Astrocyte (in vitro differentiated cells and primary cell): ENCODE measurements around the gene A1BG.

Experiments used
- EZH2 ChIP-seq: IDR thresholded peaks from 2 replicates; pipeline ENCODE4 v1.6.1; 2012; ENCODE audit warnings: mild to moderate bottlenecking, low read length, inconsistent platforms; ENCODE audit not compliant: insufficient read depth
- TF ChIP-seq, protein P1 (sequence below): IDR thresholded peaks from 2 replicates; pipeline ENCODE4 v1.5.1; 2011; ENCODE audit warnings: low read depth, mild to moderate bottlenecking, inconsistent platforms, low read length, moderate library complexity; ENCODE audit not compliant: insufficient read depth

DNA sequence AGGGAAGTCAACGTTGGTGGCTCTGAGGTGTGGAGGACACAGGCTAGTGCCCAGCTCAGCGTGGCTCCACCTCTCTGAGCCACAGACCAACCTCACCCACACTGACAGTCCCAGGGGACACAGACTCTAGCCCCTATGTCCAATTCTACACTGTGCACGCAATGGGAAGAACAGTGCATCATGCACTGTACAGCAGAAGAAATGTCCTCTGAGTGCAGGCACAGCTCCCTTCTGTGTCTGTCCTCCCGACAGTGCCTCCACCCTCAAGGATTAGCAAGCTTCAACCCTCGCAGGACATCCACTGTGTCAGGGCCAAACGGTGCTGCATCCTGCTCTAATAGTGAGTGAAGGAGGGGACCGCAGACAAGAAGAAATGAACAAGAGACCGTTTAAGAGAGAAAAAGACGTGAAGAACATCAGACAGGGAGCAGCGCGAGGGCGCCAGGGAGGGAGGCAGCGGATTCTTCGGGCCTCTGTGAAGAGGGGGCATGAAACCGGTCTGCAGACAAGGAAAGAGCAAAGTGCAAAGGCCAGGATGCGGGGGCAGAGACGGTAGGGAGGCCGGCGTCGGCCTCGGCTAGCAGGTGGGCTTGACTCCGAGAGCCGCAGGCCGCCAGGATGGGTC is 26.9 kb upstream of the A1BG start:
- TF ChIP-seq, protein P1, sequence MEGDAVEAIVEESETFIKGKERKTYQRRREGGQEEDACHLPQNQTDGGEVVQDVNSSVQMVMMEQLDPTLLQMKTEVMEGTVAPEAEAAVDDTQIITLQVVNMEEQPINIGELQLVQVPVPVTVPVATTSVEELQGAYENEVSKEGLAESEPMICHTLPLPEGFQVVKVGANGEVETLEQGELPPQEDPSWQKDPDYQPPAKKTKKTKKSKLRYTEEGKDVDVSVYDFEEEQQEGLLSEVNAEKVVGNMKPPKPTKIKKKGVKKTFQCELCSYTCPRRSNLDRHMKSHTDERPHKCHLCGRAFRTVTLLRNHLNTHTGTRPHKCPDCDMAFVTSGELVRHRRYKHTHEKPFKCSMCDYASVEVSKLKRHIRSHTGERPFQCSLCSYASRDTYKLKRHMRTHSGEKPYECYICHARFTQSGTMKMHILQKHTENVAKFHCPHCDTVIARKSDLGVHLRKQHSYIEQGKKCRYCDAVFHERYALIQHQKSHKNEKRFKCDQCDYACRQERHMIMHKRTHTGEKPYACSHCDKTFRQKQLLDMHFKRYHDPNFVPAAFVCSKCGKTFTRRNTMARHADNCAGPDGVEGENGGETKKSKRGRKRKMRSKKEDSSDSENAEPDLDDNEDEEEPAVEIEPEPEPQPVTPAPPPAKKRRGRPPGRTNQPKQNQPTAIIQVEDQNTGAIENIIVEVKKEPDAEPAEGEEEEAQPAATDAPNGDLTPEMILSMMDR = no peak
- TF ChIP-seq EZH2 = no peak
